Activated T-cell treated with anti-CD3 and anti-CD28 coated beads, Interleukin-2, amount 50 U/mL, for 72 hours (primary cell): ENCODE results near the gene PCGF6. TPM values are rescaled to one million over a fixed set of nuclear protein-coding genes. Genes with fewer than 3 reads are reported as not detected.

ENCODE experiments used
- ATAC-seq, 2 donors: fragments of 150-1000 bp; cut with Tn5 transposase; replicated peaks in 1 of 2; 2 replicates each; pipeline ENCODE4 v1.10.0; 2021; ENCODE audit warnings: moderate library complexity in 2 of 2, mild to moderate bottlenecking in 1 of 2
- DNase-seq, 2 donors: peaks; one replicate each; pipeline ENCODE4 v3.0.0; 2021 to 2022; ENCODE audit warnings: mixed read lengths in 1 of 2
- H3K27ac Mint-ChIP-seq: one replicate; pipeline ENCODE4 v1.8.0; 2022; ENCODE audit warnings: mild to moderate bottlenecking, moderate library complexity, mixed read lengths
- H3K27me3 Mint-ChIP-seq: one replicate; pipeline ENCODE4 v1.8.0; 2022; ENCODE audit warnings: low read depth, mixed read lengths
- H3K36me3 Mint-ChIP-seq, 2 donors: one replicate each; pipeline ENCODE4 v1.8.0; 2022; ENCODE audit warnings: mixed read lengths in 2 of 2, mild to moderate bottlenecking in 1 of 2; ENCODE audit not compliant: insufficient read depth in 2 of 2
- H3K4me1 Mint-ChIP-seq: one replicate; pipeline ENCODE4 v1.8.0; 2022; ENCODE audit warnings: low read depth, mixed read lengths
- H3K4me3 Mint-ChIP-seq, 2 donors: one replicate each; pipeline ENCODE4 v1.8.0; 2022; ENCODE audit warnings: mild to moderate bottlenecking in 2 of 2, mixed read lengths in 2 of 2, moderate library complexity in 2 of 2
- H3K9me3 Mint-ChIP-seq, 2 donors: one replicate each; pipeline ENCODE4 v1.8.0; 2022; ENCODE audit warnings: mixed read lengths in 2 of 2
- total RNA-seq, 2 donors: library from RNA; stranded (reverse); gene quantifications; one replicate each; pipeline ENCODE4 v1.2.3, GENCODE V29; 2022

Gene PCGF6
- total RNA-seq, 2 donors from 2014 or later, result 14.5 to 15.2 TPM

- Mint-ChIP-seq H3K27me3 (peaks cover 34% of the 10 kb centered on the region), H3K9me3 (no peaks in the 10 kb centered on the region), H3K4me3 (no peak overlapping the region), H3K36me3 (no peaks in the 10 kb centered on the region), H3K27ac (no peak overlapping the region), H3K4me1 (no peaks in the 10 kb centered on the region)
- DNase-seq (no peak), ATAC-seq (no peak)
These were observed 59.4 kb downstream of the PCGF6 start for GRCh38 chr10:103291588-103291987.

GRCh38 chr10:103287992-103288391 lies 62.9 kb downstream of the PCGF6 start:
- ATAC-seq, result no peak
- H3K9me3 Mint-ChIP-seq, result no peaks in the 10 kb centered on the region
- peaks cover 43% of the 10 kb centered on the region for H3K27me3 Mint-ChIP-seq
- H3K36me3 Mint-ChIP-seq, result no peaks in the 10 kb centered on the region
- no peak overlapping the region for H3K27ac Mint-ChIP-seq
- H3K4me1 Mint-ChIP-seq, result no peaks in the 10 kb centered on the region
- H3K4me3 Mint-ChIP-seq, result no peak overlapping the region
- no peak for DNase-seq

GRCh38 chr10:103284170-103284569 lies 66.8 kb downstream of the PCGF6 start:
- Mint-ChIP-seq H3K27me3 (peaks cover 67% of the 10 kb centered on the region), H3K36me3 (no peaks in the 10 kb centered on the region)
- no peak for ATAC-seq

GRCh38 chr10:103282961-103283360 lies 68.0 kb downstream of the PCGF6 start:
- Mint-ChIP-seq H3K4me3 (no peak overlapping the region), H3K27ac (no peak overlapping the region), H3K9me3 (peaks cover 0 to 3% of the 10 kb centered on the region in 2 donors), H3K27me3 (peaks cover 63% of the 10 kb centered on the region), H3K4me1 (peaks cover 14% of the 10 kb centered on the region), H3K36me3 (peaks cover 3% of the 10 kb centered on the region in 2 donors)
- ATAC-seq, result no peak
- DNase-seq, result no peak

More at GRCh38 chr10:103284170-103284569, 66.8 kb downstream of the PCGF6 start:
- Mint-ChIP-seq H3K4me3 (no peak overlapping the region), H3K4me1 (peaks cover 7% of the 10 kb centered on the region), H3K9me3 (no peaks in the 10 kb centered on the region), H3K27ac (no peak overlapping the region)
- DNase-seq, result no peak

- DNase-seq (no peak), ATAC-seq (no peak)
- Mint-ChIP-seq H3K4me3 (no peak overlapping the region), H3K9me3 (peaks cover 0 to 3% of the 10 kb centered on the region in 2 donors), H3K27ac (no peak overlapping the region), H3K4me1 (peaks cover 14% of the 10 kb centered on the region), H3K36me3 (peaks cover 3% of the 10 kb centered on the region in 2 donors), H3K27me3 (peaks cover 57% of the 10 kb centered on the region)
These were observed 69.2 kb downstream of the PCGF6 start for GRCh38 chr10:103281753-103282152.

- H3K9me3 Mint-ChIP-seq, result peaks cover 0 to 3% of the 10 kb centered on the region in 2 donors
- ATAC-seq (no peak), DNase-seq (no peak)
- H3K4me3 Mint-ChIP-seq, result no peak overlapping the region
- H3K4me1 Mint-ChIP-seq, result peaks cover 18% of the 10 kb centered on the region
- peaks cover 63% of the 10 kb centered on the region for H3K27me3 Mint-ChIP-seq
- H3K36me3 Mint-ChIP-seq, result peaks cover 3% of the 10 kb centered on the region in 2 donors
- no peak overlapping the region for H3K27ac Mint-ChIP-seq
These were observed 70.4 kb downstream of the PCGF6 start for GRCh38 chr10:103280506-103280905.

GRCh38 chr10:103280031-103280430 lies 70.9 kb downstream of the PCGF6 start:
- peaks cover 18% of the 10 kb centered on the region for H3K4me1 Mint-ChIP-seq
- ATAC-seq, result no peak
- H3K36me3 Mint-ChIP-seq, result peaks cover 3% of the 10 kb centered on the region in 2 donors
- peaks cover 68% of the 10 kb centered on the region for H3K27me3 Mint-ChIP-seq
- no peak for DNase-seq
- peaks cover 0 to 3% of the 10 kb centered on the region in 2 donors for H3K9me3 Mint-ChIP-seq
- H3K27ac Mint-ChIP-seq, result no peak overlapping the region
- H3K4me3 Mint-ChIP-seq, result no peak overlapping the region

GRCh38 chr10:103278862-103279298 lies 72.1 kb downstream of the PCGF6 start:
- Mint-ChIP-seq H3K4me3 (peak overlapping the region; percentile 54 to 55), H3K27ac (no peak overlapping the region), H3K9me3 (peaks cover 0 to 3% of the 10 kb centered on the region in 2 donors), H3K36me3 (peaks cover 3% of the 10 kb centered on the region in 2 donors), H3K4me1 (peaks cover 18% of the 10 kb centered on the region), H3K27me3 (peaks cover 70% of the 10 kb centered on the region)
- ATAC-seq (no peak), DNase-seq (peak; percentile 50 to 52)

- ATAC-seq, result no peak
- Mint-ChIP-seq H3K9me3 (peaks cover 0 to 3% of the 10 kb centered on the region in 2 donors), H3K4me1 (peaks cover 18% of the 10 kb centered on the region), H3K4me3 (peak overlapping the region in 1 of 2 donors; percentile 54), H3K27me3 (peaks cover 70% of the 10 kb centered on the region), H3K36me3 (peaks cover 3% of the 10 kb centered on the region in 2 donors), H3K27ac (no peak overlapping the region)
- no peak for DNase-seq
These were observed 72.5 kb downstream of the PCGF6 start for GRCh38 chr10:103278537-103278823.

- peaks cover 3% of the 10 kb centered on the region in 2 donors for H3K36me3 Mint-ChIP-seq
- peaks cover 65% of the 10 kb centered on the region for H3K27me3 Mint-ChIP-seq
- no peak for DNase-seq
- peaks cover 18% of the 10 kb centered on the region for H3K4me1 Mint-ChIP-seq
- no peak for ATAC-seq
- H3K27ac Mint-ChIP-seq, result no peak overlapping the region
- H3K9me3 Mint-ChIP-seq, result peaks cover 0 to 3% of the 10 kb centered on the region in 2 donors
- H3K4me3 Mint-ChIP-seq, result peak overlapping the region; percentile 66 to 83
These were observed 73.0 kb downstream of the PCGF6 start for GRCh38 chr10:103277713-103278536.

- H3K4me1 Mint-ChIP-seq, result peaks cover 18% of the 10 kb centered on the region
- DNase-seq (peak; percentile 41 to 50), ATAC-seq (peak; percentile 85 to 92)
- H3K27me3 Mint-ChIP-seq, result peaks cover 56% of the 10 kb centered on the region
- peaks cover 3% of the 10 kb centered on the region in 2 donors for H3K36me3 Mint-ChIP-seq
- peaks cover 0 to 3% of the 10 kb centered on the region in 2 donors for H3K9me3 Mint-ChIP-seq
- H3K4me3 Mint-ChIP-seq, result peak within 1 kb of the TSS; percentile 66 to 83
- no peak within 1 kb of the TSS for H3K27ac Mint-ChIP-seq
These were observed 73.8 kb downstream of the PCGF6 start, which contains the start of gene INA for GRCh38 chr10:103276896-103277712. Gene INA, plus strand, starts transcription at chr10:103277138. Its CDS starts 74 bp downstream, at chr10:103277212.

- Mint-ChIP-seq H3K4me3 (peak overlapping the region; percentile 66 to 83), H3K27ac (no peak overlapping the region), H3K9me3 (peaks cover 0 to 3% of the 10 kb centered on the region in 2 donors), H3K4me1 (peaks cover 12% of the 10 kb centered on the region), H3K27me3 (peaks cover 49% of the 10 kb centered on the region), H3K36me3 (peaks cover 3% of the 10 kb centered on the region in 2 donors)
- DNase-seq (no peak), ATAC-seq (no peak)
These were observed 74.6 kb downstream of the PCGF6 start for GRCh38 chr10:103276251-103276895.

GRCh38 chr10:103273041-103273441 lies 77.9 kb downstream of the PCGF6 start:
- Mint-ChIP-seq H3K27ac (no peak overlapping the region), H3K4me3 (no peak overlapping the region), H3K36me3 (no peaks in the 10 kb centered on the region), H3K9me3 (no peaks in the 10 kb centered on the region), H3K4me1 (peaks cover 5% of the 10 kb centered on the region), H3K27me3 (peaks cover 37% of the 10 kb centered on the region)
- ATAC-seq (no peak), DNase-seq (no peak)
